AML-193 (cell line): ENCODE measurements around the gene ABCA2.
A peak's percentile ranks its signal among the peaks of the same experiment; 100 is the strongest.

Experiments used
- DNase-seq, 2 experiments: peaks; one replicate each; lab custom pipeline; 2025; lab: John Stamatoyannopoulos, UW

The ABCA2 gene, protein sequence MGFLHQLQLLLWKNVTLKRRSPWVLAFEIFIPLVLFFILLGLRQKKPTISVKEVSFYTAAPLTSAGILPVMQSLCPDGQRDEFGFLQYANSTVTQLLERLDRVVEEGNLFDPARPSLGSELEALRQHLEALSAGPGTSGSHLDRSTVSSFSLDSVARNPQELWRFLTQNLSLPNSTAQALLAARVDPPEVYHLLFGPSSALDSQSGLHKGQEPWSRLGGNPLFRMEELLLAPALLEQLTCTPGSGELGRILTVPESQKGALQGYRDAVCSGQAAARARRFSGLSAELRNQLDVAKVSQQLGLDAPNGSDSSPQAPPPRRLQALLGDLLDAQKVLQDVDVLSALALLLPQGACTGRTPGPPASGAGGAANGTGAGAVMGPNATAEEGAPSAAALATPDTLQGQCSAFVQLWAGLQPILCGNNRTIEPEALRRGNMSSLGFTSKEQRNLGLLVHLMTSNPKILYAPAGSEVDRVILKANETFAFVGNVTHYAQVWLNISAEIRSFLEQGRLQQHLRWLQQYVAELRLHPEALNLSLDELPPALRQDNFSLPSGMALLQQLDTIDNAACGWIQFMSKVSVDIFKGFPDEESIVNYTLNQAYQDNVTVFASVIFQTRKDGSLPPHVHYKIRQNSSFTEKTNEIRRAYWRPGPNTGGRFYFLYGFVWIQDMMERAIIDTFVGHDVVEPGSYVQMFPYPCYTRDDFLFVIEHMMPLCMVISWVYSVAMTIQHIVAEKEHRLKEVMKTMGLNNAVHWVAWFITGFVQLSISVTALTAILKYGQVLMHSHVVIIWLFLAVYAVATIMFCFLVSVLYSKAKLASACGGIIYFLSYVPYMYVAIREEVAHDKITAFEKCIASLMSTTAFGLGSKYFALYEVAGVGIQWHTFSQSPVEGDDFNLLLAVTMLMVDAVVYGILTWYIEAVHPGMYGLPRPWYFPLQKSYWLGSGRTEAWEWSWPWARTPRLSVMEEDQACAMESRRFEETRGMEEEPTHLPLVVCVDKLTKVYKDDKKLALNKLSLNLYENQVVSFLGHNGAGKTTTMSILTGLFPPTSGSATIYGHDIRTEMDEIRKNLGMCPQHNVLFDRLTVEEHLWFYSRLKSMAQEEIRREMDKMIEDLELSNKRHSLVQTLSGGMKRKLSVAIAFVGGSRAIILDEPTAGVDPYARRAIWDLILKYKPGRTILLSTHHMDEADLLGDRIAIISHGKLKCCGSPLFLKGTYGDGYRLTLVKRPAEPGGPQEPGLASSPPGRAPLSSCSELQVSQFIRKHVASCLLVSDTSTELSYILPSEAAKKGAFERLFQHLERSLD (N-terminal part only)

DNA sequence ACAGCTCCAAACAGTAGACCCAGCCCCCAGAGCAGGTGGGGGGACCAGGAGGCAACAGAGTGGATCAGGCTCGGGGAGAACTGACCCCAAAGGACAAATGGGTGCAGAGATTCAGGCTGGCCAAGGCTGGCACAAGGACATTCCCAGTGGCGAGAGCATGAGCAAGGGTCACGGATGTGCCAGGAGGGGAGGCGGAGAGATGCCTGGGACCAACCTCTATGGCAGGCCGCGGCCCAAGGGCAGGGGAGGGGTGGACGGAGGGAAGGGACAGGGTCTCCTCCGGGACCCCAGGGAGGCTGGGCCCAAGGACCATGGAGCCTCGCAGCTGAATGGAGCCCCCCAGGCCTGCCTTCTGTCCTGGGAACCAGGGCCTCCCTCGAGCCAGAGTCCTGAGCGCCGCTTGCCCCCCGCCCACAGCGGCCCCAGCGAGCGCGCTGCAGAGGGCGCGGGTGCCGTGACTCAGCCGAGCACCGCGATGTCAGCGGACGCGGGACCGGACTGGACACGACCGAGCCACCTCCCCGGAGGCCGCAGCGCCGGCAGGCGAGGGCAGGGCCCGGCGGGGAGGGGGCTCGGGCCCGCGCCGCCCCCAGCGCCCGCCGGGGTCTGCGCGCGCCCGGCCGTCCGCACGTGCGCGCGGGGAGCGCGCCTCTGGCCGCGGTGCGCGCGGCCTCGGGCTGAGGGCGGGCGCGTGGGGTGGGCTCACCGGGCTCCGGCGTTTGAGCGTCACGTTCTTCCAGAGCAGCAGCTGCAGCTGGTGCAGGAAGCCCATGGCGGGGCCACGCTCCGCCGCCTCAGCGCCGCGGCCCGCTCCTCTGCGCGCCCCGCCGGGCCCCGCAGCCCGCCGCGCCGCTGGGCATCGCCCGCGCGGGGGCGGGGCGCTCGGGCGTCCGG is at the start of gene ABCA2:
Gene ABCA2, minus strand, starts transcription at position 869 of the 894 bp plus-strand sequence. Its CDS starts 97 bp downstream, at position 772.
- no peak for DNase-seq

DNA sequence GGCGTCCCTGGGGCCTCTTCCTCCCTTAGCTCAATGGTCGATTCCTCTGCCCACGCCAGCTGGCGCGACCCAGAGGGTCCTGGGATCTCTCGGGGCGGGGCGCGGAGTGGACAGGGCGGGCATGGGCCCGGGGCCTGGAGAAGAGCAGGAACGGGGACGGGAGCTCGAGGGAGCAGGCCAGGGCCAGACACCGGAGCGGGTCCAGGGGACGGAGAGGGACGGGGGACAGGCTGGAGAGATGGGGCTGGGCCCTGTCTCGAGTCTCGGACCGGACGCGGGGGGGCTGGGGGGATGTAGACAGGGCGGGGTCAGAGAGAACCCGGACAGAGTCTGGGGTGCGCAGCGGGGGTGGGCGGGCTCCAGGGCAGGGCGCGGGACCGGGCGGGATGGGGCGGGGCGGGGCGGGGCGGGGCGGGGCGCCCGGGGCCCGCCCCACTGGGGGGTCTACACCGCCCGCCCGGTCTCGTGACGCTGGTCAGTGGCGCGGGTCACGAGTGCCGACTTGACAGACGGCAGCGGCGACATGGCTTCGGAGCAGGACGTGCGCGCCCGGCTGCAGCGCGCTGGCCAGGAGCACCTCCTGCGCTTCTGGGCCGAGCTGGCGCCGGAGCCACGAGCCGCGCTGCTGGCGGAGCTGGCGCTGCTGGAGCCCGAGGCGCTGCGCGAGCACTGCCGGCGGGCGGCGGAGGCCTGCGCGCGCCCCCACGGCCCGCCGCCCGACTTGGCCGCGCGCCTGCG is 49.1 kb upstream of the ABCA2 start, which contains the start of gene UAP1L1:
Gene UAP1L1, plus strand, starts transcription at position 508 of the 738 bp plus-strand sequence. Its CDS starts 16 bp downstream, at position 524.
- DNase-seq: peak; percentile 41 to 57

DNA sequence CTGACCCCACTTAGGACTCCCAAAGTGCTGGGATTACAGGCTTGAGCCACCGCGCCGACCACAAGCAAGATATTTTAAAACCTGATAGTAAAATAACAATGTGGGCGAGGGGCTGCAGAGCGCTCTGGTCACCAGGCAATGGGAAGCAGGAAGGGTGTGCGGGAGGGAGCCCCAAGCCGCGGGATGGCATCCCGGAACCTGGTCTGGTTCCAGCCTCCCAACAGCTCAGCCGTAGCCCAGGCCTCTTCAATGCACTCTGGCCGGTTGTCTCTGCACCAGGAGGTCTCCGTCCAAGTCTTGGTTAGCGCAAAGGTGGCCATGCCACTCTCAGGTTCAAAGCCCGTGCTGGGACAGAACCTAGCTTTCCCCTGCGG is 48.6 kb upstream of the ABCA2 start:
- no peak for DNase-seq

DNA sequence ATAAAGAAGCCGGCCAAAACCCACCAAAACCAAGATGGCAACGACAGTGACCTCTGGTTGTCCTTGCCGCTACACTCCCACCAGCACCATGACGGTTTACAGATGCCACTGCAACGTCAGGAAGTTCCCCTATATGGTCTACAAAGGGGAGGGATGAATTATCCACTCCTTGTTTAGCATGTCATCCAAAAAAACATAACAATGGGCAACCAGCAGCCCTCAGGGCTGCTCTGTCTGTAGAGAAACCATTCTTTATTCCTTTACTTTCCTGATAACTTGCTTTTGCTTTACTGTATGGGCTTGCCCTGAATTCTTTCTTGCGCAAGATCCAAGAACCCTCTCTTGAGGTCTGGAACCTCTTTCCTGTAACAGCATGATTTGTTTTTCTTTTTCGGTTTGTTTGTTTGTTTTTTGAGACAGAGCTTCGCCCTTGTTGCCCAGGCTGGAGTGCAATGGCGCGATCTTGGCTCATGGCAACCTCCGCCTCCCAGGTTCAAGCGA is 47.3 kb upstream of the ABCA2 start:
- DNase-seq: no peak

DNA sequence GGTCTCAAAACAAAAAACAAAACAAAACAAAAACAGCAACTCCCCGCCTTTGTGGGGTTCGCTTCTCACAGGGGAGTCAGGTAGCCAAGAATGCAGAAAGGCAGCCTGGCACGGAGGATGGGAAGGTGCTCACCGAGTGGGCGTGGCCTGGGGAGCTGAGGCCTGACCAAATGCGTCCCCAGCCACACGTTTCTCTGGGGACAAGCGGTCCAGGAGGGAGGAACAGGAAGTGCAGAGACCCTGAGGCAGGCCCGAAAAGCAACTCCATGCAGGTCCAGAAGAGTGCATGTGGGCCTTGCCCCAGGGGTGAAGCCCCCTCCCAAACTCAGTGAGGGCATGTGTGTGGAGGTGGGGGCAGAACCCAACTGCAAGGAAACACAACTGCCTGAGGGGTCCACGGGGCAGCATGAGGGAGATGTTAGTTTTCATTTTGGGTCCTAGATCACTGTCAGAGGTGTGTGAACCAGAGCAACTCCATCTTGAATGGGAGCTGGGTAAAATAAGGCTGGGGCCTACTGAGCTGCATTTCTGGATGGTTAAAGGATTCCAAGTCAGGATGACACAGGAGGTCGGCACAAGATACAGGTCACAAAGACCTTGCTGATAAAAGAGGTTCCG is 46.7 kb upstream of the ABCA2 start:
- DNase-seq: no peak

DNA sequence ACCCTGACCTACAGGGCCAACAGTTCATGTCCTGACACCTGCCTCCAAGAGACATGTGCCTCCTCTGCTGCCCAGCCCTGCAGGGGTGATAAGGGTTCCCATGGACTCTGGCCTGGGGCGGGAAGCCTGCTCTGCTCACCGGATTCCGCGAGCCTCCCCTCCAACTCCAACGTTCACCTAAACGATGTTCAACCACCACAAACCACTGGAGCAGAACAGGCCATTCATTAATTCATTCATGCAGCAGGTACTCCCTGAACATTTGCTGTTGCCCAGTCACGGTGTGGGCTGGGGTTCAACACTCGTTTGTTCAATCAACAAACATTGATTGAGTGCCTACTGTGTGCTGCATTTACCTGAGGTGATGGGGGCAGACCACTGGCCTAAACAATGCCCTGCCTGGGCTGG is 46.0 kb upstream of the ABCA2 start:
- no peak for DNase-seq

DNA sequence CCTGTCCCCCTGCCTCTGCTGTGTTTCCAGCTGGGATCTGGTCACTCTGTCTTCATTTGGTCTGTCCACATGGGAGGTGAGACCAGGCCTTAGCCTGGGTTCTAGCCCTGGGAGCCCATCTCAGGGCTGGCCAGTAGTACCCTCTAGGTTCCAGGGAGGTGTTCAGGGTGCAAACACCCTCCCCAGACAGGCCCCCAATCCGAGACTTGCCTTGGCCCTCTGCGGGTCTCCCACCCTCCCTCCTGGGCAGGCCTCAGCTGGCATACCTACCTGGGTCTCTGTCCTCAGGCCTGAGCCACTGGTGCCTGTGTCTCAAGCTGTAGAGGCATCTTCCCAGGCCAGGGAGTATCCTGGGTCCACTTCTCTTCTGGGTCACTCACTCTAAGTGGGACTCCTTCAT is 43.2 kb upstream of the ABCA2 start:
- no peak for DNase-seq

DNA sequence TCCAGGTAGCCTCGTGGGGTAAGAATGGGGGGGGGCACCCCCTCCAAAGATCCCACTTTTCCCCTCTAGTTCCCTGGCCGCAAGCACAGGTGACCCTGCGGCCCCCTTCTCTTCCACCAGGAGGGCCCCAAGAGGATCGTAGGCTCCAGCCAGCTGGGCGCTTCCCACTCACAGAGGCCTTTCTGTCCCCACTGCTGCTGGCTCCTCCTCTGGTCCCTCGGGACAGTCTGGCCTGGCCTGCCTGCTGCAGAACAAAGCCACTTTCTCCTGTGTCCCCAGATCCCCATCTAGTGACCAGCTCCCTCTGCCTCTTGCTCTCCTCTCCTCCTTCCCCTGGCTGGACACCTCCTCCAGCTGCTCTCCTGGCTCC is 42.9 kb upstream of the ABCA2 start:
- DNase-seq: no peak

DNA sequence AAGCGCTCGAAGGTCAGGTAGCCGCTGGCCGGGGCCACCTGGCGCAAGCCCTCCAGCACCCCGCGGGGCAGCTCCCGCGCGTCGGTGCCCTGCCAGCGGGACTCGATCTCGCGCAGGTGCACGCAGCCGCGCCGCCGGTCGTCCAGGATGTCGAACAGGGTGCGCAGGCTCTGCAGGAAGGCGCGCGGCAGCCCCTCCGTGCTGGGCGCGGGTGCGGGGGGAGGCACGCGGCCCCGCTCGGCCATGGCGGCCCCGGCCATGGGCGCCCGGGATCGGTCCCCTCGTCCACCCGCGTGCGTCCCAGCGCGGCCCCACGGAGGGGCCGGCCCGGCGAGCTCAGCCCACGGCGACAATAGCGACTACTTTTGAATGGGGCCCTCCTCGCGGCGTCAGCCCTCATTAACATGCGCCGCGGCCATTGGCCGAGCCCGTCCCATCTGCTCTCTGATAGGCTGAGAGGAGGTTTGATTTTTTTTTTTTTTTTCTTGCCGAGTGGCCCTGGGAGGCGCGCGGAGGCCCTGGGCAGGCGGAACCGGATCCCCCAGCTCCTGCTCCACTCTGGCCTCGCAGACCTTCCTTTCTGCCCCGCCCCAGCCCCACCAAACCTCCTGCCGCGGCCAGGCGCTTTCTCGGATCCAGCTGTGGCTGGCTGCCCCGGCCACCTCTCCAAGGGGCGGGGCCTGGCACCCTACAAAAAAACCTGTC is 42.3 kb upstream of the ABCA2 start, which contains the start of gene SAPCD2:
Gene SAPCD2, minus strand, starts transcription at position 357 of the 705 bp plus-strand sequence. Its CDS starts 97 bp downstream, at position 260.
- DNase-seq: peak; percentile 69 to 90

DNA sequence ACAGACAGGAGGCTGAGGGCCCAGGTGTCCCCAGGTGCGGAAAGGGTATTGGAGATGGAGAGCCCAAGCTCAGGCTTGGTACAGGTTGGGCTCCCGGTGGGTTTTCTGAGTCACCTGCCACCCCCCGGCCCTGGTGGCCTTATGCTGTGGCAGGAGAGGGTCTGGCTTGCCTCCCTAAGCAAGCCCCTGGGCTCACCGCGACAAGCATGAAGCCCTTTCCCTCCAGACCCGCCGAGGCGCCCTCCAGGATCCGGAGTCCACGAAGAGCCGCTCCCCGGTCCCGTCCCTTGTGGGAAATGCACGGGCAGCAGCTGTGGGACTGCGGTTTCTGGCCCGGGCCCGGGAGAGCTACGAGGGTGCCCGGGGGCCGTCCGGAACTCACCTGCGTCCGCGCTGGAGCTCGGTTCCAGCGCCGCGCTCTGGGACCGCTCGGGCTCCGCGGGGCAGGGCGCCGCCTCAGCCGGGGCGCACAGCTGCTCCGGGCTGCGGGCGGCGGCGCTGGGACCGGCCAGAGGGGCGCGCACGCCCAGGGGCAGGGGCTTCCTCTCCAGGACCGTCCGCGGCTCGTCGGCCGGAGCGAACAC is 41.6 kb upstream of the ABCA2 start:
- DNase-seq: no peak

DNA sequence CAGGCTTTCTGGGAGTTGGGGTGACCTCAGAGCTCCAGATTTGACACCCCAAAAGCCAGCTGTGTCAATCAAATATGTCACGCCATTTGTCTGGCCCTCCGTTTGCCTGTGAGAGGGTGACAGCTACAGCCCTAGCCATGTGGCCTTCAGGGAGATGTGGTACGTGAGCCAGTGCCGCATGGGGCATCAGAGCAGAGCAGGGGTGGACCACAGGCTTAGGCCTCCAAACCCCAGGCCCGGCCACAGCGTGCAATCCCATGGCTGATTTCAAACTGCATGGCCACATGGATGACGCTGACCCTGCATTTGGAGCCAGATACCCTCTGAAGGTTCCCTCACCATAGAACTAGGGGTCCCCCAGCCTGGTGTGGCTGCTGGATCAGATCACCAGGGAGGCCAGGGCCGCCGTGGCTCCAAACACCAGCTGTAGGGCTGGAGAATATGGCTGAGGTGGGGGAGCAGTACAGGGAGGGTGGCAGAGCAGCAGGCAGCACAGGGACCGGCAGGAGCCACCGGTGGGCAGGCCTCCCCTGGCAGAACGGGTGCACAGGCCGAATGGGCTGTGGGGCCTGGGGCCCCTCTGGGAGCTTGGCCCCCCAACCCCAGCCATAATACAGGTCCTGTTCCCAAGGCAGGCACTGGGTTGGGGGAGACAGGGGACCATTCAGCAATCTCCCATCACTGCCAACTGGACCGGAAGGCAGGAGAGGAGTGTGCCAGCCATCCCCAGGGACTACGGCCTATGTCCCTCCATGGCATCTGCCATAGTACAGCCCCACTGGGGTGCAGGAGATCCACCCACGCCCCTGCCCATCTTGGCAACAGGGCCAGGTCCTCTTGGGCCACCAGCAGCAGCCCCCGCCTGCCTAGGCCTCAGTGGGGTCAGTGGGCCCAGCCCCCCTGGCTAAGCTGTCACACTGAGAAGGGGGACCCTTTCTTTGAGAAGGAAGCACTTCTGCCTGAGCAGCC is 40.8 kb upstream of the ABCA2 start:
- no peak for DNase-seq

DNA sequence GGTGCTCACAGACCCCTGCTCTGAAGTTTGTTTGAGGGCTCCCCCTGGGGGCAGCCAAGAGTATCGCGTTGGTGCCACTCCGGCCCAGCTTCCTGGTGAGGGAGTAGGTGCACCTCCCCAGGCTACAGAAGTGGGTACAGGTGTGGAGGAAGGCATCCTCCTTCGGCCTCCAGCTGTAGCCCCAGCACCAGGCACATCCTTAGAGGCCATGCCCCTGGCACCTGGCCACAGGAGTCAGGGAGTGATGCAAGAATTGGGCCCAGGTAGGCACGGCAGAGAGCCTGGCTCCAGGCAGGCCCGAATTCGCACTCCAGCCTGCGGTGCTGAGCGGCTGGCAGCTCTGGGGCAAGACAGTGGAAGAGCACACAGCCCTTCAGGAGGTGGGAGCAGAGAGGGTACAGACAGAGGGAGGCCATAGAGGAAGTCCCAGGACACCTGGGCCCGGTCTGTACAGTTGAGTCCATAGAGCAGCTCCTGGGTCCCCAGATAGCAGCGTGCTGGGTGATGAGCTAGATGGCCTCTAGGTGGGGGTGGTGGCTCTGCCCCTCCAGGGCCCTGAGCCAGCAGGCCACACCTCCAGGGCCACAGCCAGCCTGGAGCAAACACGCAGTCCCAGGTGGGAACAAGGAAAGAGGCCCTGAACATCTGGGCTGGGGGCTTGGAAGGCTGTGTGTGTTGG is 40.0 kb upstream of the ABCA2 start:
- peak; percentile 66 to 69 for DNase-seq

DNA sequence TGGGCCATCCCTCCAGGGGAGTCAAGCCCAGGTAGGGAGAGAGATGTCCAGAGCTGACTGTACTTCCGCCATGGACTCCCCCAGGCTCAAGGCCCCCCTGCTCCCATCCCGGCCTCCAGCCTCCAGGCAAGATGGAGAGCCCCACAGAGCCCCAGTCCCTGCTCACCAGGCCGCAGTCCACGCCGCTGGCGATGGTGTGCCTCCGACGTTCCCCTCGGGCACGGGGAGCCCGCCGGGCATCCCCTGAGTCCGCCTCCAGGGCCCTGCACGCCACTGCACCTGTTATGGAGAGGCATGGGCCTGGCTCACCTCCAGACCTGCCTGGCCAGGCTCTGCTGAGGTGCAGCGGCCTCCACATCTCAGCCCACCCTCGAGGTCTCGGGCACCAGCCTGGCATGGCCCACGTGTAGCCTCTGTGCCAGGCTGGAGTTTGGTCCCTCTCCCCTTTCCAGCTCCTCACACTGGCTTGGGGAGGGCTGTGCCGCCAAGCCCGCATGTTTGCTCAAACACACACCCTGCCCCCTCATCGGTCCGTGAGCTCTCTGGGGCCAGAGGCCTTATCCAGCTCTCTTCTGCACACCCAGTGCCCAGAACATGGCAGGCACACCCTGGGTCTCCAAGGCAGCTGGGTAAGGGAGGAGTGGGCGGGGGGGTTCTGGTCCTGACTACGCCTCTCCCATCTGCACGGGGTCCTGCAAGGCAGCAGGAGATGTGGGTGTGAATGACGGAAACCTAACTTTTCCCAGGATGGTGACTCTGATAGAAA is 38.2 kb upstream of the ABCA2 start:
- DNase-seq: no peak

DNA sequence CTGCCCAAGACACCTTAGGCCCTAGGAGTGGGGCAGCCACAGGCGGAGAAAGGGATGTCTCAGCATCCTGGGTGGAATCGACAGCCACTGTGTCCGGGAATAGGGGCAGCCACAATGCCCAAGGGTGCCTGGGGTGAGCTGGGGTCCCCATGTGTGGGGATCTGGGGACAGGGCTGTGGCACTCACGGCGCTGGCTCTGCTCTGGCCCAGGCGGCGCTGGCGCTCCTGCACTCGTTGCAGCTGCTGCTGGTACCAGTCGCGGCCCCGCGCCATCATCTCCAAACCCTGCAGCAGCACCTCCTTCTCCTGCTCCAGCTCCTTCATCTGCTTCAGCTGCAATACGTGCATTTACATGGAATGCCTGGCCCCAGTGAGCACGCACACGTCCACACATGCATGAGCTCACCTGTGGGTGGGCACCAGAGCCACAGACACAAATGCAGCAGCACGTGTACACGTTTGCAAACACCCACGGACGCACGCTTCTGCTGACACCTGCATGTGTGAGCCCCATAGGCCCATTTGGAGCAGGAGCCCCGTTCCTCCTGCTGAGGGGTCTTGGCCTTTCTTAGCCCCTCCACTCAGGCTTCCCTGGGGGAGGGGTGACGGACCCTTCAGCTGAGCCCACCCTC is 37.4 kb upstream of the ABCA2 start:
- no peak for DNase-seq

DNA sequence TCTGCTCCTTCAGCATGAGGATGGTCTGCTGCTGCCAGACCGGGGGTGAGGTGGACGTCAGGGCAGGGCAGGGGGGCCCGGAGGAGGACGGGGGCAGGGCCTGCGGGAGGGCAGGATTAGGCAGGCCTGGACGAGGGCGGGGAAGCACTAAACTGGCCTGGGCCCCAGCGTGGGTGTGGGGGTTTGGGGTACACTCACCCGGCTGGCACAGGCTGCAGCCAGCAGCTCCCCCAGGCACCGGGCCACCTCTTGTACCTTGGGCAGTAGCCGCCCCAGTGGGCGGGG is 36.8 kb upstream of the ABCA2 start:
- no peak for DNase-seq
